Purkinje cell (primary cell): Measurements from ENCODE around the gene CD24. TPM values are rescaled to one million over a fixed set of nuclear protein-coding genes. Genes with fewer than 3 reads are reported as not detected.

Experiments used
- polyA plus RNA-seq: library from polyadenylated mRNA; unstranded; fragments of >200 nt; fragmentation: Nextera tagmentation; gene quantifications from 2 replicates; pipeline ENCODE4 v1.2.1, GENCODE V29; 2014

The CD24 gene
- 0.32 and 2.5 TPM in 2 replicates for polyA plus RNA-seq

GRCh38 chr6:106974336-106974998 lies at the start of gene CD24:
TSS of gene CD24 (minus strand) at chr6:106974729. CDS start at chr6:106974646, 83 bp downstream.

Other genes with a start within 250 kb of the CD24 start
- gene MTRES1, start 53.5 kb upstream of the CD24 start, polyA plus RNA-seq = 82.8 and 129 TPM in 2 replicates
- 0.28 and 0.53 TPM in 2 replicates for gene BEND3, start 140.8 kb upstream of the CD24 start, polyA plus RNA-seq